Stomach smooth muscle (tissue), 2 donors: Measurements from ENCODE around the gene FXYD6.

Source experiments
- H3K27ac ChIP-seq: one replicate; pipeline ENCODE4 v1.7.0; 2013; ENCODE audit warnings: mild to moderate bottlenecking, low read length, inconsistent platforms
- H3K27me3 ChIP-seq, 2 donors: one replicate each; pipeline ENCODE4 v1.7.0; 2013; ENCODE audit warnings: low read length in 2 of 2; ENCODE audit not compliant: insufficient read depth in 2 of 2, control insufficient read depth in 1 of 2
- H3K36me3 ChIP-seq, 2 donors: one replicate each; pipeline ENCODE4 v1.7.0; 2013; ENCODE audit warnings: low read length in 2 of 2; ENCODE audit not compliant: control insufficient read depth in 2 of 2, insufficient read depth in 2 of 2
- H3K4me1 ChIP-seq: one replicate; pipeline ENCODE4 v1.7.0; 2013; ENCODE audit warnings: low read length; ENCODE audit not compliant: control insufficient read depth, insufficient read depth
- H3K4me3 ChIP-seq, 2 donors: one replicate each; pipeline ENCODE4 v1.7.0; 2013; ENCODE audit warnings: low read length in 2 of 2
- H3K9ac ChIP-seq, 2 donors: one replicate each; pipeline ENCODE4 v1.7.0; 2013; ENCODE audit warnings: low read length in 2 of 2, mild to moderate bottlenecking in 1 of 2
- H3K9me3 ChIP-seq, 2 donors: one replicate each; pipeline ENCODE4 v1.7.0; 2013; ENCODE audit warnings: low read length in 2 of 2; ENCODE audit not compliant: control insufficient read depth in 2 of 2
- donor health status: healthy.
- donor health status: Pancreatic carcinoma.

The FXYD6 gene

DNA sequence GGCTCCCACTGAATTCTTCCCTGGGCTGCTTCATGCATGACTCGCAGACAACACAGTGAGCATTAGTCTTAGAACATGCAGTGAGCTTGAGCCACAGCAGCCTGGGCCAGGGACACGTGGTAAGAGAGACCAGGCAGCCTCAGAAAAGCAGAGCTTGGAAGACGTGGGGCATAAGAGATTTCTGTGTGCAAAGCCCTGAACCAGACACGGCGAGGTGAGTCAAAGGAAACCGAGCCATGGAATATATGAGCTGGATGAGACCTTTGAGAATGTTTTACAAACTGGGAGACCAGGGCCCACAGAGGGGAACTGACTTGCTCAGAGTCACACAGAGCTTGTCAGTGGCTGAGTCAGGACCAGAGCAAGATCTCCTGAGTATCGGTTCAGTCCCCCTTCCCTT, 8.5 kb upstream of the FXYD6 start:
- no peaks in the 10 kb centered on the region for H3K36me3 ChIP-seq
- peaks cover 55% of the 10 kb centered on the region for H3K4me1 ChIP-seq
- H3K27me3 ChIP-seq = no peaks in the 10 kb centered on the region
- H3K9ac ChIP-seq = peak overlapping the region in 1 of 2 donors; percentile 42
- peak overlapping the region; percentile 43 to 66 for H3K4me3 ChIP-seq
- peak overlapping the region; percentile 95 for H3K27ac ChIP-seq
- no peaks in the 10 kb centered on the region for H3K9me3 ChIP-seq

DNA sequence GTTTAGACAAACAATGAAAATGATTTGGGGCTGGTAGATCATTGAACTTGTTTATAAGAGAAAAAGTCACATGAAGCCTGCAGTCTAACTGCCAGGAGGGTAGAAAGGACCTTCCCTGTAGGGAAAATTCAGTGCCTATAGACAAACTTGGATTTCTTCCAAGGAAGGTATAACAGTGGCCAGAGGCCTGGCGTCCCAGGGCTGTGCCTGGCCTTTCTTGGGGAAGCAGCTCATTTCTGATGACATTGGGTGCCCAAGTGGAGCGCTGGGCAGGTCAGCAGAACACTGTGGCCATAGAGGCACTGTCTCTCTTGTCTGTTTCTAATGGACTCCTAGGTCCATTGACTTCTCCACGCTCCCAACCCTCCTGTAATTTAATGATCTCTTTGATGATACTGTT, 6.6 kb upstream of the FXYD6 start:
- H3K36me3 ChIP-seq = no peaks in the 10 kb centered on the region
- H3K4me1 ChIP-seq = peaks cover 59% of the 10 kb centered on the region
- H3K27ac ChIP-seq = peak overlapping the region; percentile 95
- H3K9me3 ChIP-seq = no peaks in the 10 kb centered on the region
- peak overlapping the region in 1 of 2 donors; percentile 60 for H3K4me3 ChIP-seq
- H3K9ac ChIP-seq = peak overlapping the region in 1 of 2 donors; percentile 7
- no peaks in the 10 kb centered on the region for H3K27me3 ChIP-seq

DNA sequence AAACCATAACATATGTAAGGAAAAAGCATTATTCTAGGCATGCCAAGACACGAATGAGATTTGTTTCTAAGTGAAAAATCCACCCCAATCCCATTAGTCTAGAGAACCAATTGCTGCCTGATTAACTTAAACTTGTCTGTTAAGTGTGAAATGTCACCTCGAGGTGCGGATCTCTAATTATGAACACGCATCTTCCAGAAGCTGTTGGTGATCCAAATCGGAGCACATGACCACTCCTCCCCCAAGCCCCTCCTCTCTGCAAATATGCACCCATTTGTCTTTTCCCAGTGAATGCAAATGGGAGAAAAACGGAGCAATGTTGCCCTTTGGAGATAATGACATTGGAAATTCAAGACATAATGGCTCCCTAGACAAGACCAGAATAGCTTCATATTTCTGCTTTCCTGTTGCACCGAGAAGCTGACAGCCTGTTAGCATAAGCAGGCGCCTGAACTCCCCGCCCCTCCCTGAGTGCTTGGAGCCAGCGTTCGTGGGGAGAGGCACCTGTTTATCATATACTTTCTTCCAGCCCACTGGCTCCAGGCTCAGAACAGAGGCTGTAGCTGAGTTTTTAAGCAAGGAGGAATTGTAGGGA, 6.0 kb upstream of the FXYD6 start:
- Histone ChIP-seq H3K9me3 (no peaks in the 10 kb centered on the region), H3K36me3 (no peaks in the 10 kb centered on the region), H3K27ac (peak overlapping the region; percentile 95), H3K4me3 (peak overlapping the region; percentile 23 to 60), H3K27me3 (no peaks in the 10 kb centered on the region), H3K4me1 (peaks cover 65% of the 10 kb centered on the region), H3K9ac (peak overlapping the region in 1 of 2 donors; percentile 13)

DNA sequence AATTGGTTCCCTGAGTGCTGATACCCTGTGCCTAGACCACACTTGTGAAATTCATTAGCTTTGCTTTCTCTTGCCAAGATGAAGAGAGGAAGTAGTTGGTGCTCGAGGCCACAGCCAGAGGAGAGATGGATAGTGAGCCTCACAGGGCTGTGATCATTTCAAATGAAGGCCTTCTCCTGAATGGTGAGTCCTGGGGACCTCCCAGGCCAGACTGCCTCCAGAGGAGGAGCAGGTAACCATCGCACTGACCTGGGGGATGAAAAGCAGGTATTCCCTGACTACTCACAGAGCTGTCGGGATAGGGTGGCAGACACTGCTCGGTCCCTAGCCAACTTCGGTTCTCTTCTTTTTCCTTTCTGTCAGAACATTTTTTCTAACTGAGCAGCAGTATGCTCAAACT, 4.8 kb upstream of the FXYD6 start:
- H3K9ac ChIP-seq = no peak overlapping the region
- peak overlapping the region; percentile 95 for H3K27ac ChIP-seq
- no peaks in the 10 kb centered on the region for H3K27me3 ChIP-seq
- H3K4me1 ChIP-seq = peaks cover 70% of the 10 kb centered on the region
- H3K36me3 ChIP-seq = no peaks in the 10 kb centered on the region
- peak overlapping the region in 1 of 2 donors; percentile 35 for H3K4me3 ChIP-seq
- no peaks in the 10 kb centered on the region for H3K9me3 ChIP-seq

DNA sequence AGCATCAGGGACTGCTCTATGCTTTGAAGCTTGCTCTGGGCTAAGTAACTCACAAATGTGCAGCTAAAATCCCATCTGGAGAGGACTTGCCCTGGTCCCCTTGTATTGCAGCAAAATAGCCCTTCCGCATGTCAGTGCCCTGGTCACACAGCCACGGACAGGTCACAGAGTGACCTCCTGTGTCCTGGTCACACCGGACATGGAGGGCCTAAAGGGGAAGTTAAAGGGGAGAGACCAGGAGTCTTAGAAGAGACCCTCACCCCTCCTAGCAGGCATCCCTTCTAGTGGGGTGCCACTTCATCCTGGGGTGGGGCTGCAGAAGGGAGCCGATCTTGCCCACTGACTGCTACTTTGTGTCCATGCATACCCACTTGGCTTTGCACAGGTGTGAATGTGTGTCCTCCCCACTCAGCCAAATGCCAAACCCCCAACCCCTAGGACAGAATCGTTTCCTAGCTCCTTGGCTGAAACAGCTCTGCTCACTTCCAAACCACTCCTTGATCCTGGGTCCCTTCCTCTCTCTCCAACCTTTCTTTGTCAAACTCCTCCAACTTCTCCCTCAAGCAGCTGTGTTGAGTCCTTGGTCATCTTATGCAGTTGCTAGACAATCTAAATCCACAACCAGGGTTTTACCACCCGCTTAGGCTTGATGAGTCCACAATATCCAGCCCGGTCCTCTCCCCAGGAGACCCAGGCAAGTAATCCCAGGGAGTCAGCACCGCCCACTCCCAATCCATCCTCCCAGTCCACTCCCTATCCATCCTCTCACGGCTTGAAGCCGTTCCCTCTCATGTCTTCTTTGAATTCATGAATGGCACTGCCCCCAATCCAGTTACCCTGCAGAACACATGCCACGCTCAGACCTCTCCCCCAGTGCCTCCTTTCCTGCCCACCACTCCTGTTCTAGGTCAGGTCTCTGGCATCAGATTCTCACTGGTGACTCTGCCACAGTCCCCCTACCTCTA, 3.3 kb upstream of the FXYD6 start:
- peak overlapping the region; percentile 95 for H3K27ac ChIP-seq
- H3K4me1 ChIP-seq = peaks cover 64% of the 10 kb centered on the region
- H3K9ac ChIP-seq = no peak overlapping the region
- H3K9me3 ChIP-seq = no peaks in the 10 kb centered on the region
- H3K4me3 ChIP-seq = no peak overlapping the region
- H3K36me3 ChIP-seq = no peaks in the 10 kb centered on the region
- no peaks in the 10 kb centered on the region for H3K27me3 ChIP-seq

DNA sequence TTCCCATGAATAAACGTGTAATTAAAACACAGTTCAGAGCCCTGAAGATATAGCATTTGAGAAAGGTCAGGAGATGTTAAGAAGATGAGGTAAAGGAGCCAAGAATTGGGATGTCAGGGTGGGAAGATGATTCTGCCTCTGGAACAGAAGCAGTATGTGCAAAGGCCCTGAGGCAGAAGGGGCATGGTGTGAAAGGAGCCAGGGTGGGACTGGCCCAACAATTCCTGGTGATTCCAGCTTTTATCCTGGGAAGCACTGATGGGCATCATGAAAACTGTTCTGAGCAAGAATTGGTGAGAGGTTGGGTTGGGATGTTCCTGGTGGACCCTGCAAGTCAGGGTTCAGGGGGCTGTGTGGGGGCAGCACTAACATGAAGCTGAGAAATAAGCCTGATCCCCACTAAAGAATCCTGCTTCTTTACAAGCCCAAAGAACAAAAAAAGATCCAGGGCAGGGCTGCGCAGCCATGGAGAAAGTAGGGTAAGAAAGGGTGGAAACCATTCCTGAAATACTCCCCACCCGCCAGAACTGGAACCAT, 2.5 kb upstream of the FXYD6 start:
- H3K4me1 ChIP-seq = peaks cover 64% of the 10 kb centered on the region
- H3K36me3 ChIP-seq = no peaks in the 10 kb centered on the region
- no peaks in the 10 kb centered on the region for H3K9me3 ChIP-seq
- H3K9ac ChIP-seq = no peak overlapping the region
- no peaks in the 10 kb centered on the region for H3K27me3 ChIP-seq
- no peak overlapping the region for H3K4me3 ChIP-seq
- H3K27ac ChIP-seq = peak overlapping the region; percentile 95

DNA sequence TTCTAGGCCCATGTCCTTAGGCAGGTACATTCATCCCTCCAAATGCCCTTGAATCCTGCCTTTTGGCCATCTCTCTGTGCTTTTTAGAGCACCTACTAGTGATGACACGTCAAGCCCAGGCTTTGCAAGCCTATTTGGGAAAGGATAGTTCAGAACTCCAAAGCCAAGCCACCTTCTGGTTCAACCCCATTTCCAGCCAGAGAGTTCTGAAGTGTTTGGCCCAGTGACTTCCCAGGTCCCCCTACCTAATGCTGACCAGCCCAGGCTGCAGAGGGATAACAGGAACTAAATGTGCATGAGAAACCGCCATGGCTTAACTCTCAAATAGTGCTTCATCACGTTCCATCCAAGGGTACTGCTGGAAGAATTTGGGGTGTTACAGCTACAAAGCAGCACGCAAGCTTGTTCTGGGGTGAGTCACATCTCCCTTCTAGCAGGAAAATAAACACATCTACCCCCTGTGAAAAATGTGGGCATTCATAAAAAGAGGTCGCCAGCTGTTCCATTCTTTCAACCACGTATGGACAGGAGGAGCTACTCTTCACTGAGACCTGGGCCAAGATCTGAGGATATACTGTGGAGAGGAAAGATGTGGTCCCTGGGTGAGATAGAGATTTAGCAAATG, 2.0 kb upstream of the FXYD6 start:
- Histone ChIP-seq H3K4me1 (peaks cover 65% of the 10 kb centered on the region), H3K4me3 (no peak overlapping the region), H3K9ac (no peak overlapping the region), H3K9me3 (no peaks in the 10 kb centered on the region), H3K27me3 (no peaks in the 10 kb centered on the region), H3K36me3 (no peaks in the 10 kb centered on the region), H3K27ac (peak overlapping the region; percentile 95)

DNA sequence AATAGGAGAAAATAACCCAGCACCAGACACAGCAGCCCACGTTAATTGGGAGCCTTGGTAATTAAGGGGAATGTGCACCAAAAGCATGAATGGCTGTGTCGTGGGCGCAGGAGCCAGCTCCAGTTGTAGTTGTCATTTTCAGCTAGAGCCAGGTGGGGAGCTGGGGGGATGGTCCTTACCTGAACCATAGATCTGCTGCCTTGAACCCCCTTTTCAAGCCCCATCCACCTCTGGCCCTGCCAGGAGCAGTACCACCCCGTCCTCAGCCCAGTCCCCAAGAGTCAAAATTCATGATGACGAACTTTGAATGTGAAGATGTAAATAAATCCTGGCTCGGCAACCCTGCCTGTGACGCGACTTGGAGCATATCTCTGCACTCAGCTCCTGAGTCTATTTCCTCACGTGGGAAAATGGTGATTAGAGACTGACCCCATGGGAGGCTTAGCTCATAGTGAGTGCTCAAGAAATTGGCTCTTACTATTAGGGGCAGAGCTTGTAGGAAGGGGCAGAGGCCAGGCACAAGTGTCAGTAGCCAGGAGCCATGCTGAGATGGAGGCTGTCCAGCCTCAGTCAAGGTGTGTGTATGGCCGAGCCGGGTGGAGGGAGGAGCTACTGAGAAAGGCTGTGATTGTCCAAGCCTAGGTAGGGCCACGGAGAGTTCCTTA, 794 bp upstream of the FXYD6 start:
- Histone ChIP-seq H3K4me1 (peaks cover 64% of the 10 kb centered on the region), H3K4me3 (peak overlapping the region; percentile 73 to 92), H3K9ac (peak overlapping the region; percentile 67 to 87), H3K36me3 (no peaks in the 10 kb centered on the region), H3K27ac (peak overlapping the region; percentile 95), H3K27me3 (no peaks in the 10 kb centered on the region), H3K9me3 (no peaks in the 10 kb centered on the region)

DNA sequence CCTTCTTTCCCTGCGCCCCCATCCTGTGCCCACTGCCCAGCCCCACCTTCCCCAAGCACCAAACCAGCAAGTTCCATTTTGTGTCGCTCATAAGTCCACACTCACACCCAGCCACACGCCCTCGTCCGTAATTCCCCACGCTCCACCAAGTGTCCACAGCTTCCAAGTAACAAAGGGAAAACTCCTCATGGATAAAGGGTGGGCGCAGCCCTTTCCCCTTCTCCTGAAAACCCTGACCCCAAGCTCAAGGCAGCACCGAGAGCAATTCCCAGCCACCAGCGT, 458 bp downstream of the FXYD6 start:
- H3K9me3 ChIP-seq = no peaks in the 10 kb centered on the region
- peak overlapping the region; percentile 80 to 92 for H3K4me3 ChIP-seq
- no peaks in the 10 kb centered on the region for H3K36me3 ChIP-seq
- H3K4me1 ChIP-seq = peaks cover 70% of the 10 kb centered on the region
- H3K9ac ChIP-seq = peak overlapping the region; percentile 66 to 83
- peak overlapping the region; percentile 95 for H3K27ac ChIP-seq
- H3K27me3 ChIP-seq = no peaks in the 10 kb centered on the region

DNA sequence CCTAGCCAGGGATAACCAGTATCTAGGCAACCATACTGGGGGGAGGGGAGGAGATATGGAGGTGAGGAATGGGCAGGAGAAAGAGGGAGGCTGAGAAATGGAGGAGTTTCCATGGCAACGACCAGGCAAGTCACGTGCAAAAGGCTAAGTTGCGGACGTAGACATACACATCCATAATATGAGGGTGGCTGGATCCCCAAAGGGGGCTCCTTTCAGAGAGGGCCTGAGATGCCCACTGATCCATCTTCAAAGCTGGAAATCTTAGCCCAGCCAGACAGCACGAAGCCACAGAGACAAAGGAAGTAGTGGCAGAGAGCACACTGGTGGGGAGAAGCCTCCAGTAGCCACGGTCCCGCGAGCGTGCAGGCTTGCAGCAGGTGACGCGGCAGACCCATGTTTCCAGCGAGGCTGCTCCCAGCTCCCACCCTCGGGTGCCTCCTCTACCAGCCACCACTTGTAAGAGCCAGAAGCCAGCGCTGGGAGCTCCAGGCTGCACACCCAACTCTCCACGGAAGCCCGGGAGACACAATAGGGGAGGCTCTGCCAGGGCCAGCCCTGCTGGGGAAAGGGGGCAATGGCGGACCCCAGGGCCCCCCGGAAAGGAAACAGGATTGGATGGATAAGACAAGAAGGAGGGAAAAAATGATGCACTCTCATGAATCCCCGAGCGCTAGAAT, 938 bp downstream of the FXYD6 start:
- H3K27me3 ChIP-seq = no peaks in the 10 kb centered on the region
- no peaks in the 10 kb centered on the region for H3K36me3 ChIP-seq

More for the DNA sequence above, 938 bp downstream of the FXYD6 start:
- no peaks in the 10 kb centered on the region for H3K9me3 ChIP-seq
- peak overlapping the region; percentile 80 to 92 for H3K4me3 ChIP-seq
- peak overlapping the region; percentile 66 to 83 for H3K9ac ChIP-seq
- peaks cover 68% of the 10 kb centered on the region for H3K4me1 ChIP-seq
- H3K27ac ChIP-seq = peak overlapping the region; percentile 95
